Activated CD8-positive, alpha-beta memory T cell treated with anti-CD3 and anti-CD28 coated beads, Interleukin-2, amount 50 U/mL, for 24 hours (primary cell): ENCODE results near the gene DOCK2.

ENCODE experiments used
- DNase-seq: peaks from one replicate; pipeline ENCODE4 v3.0.0-alpha.2; 2020; ENCODE audit errors: extremely low read depth

DOCK2 gene

GRCh38 chr5:169988947-169989346 is 351.9 kb downstream of the DOCK2 start:
- no peak for DNase-seq

- no peak for DNase-seq
Observed at GRCh38 chr5:169989365-169989764, 352.3 kb downstream of the DOCK2 start.

- no peak for DNase-seq
Observed at GRCh38 chr5:169991115-169991869, 354.2 kb downstream of the DOCK2 start.

- no peak for DNase-seq
Observed at GRCh38 chr5:169992789-169993484, 355.9 kb downstream of the DOCK2 start.

- DNase-seq: no peak
Observed at GRCh38 chr5:169993485-169993790, 356.4 kb downstream of the DOCK2 start.

GRCh38 chr5:169997798-169998197 is 360.7 kb downstream of the DOCK2 start:
- no peak for DNase-seq

GRCh38 chr5:169999621-170000020 is 362.5 kb downstream of the DOCK2 start:
- DNase-seq: no peak

- DNase-seq: no peak
Observed at GRCh38 chr5:170000155-170000554, 363.1 kb downstream of the DOCK2 start.

- DNase-seq: no peak
Observed at GRCh38 chr5:170006021-170006420, 368.9 kb downstream of the DOCK2 start.

- no peak for DNase-seq
Observed at GRCh38 chr5:170008376-170008775, 371.3 kb downstream of the DOCK2 start.

GRCh38 chr5:170010595-170010994 is 373.5 kb downstream of the DOCK2 start:
- DNase-seq: no peak

- DNase-seq: no peak
Observed at GRCh38 chr5:170011751-170012150, 374.7 kb downstream of the DOCK2 start.

- no peak for DNase-seq
Observed at GRCh38 chr5:170012622-170013021, 375.5 kb downstream of the DOCK2 start.

- DNase-seq: no peak
Observed at GRCh38 chr5:170020423-170020822, 383.3 kb downstream of the DOCK2 start.

- DNase-seq: no peak
Observed at GRCh38 chr5:170021506-170021905, 384.4 kb downstream of the DOCK2 start.

GRCh38 chr5:170025853-170026252 is 388.8 kb downstream of the DOCK2 start:
- DNase-seq: no peak

GRCh38 chr5:170028124-170028523 is 391.0 kb downstream of the DOCK2 start:
- DNase-seq: no peak

GRCh38 chr5:170034231-170034630 is 397.2 kb downstream of the DOCK2 start:
- no peak for DNase-seq

GRCh38 chr5:170038241-170038640 is 401.2 kb downstream of the DOCK2 start:
- no peak for DNase-seq

GRCh38 chr5:170039830-170040229 is 402.8 kb downstream of the DOCK2 start:
- no peak for DNase-seq

- no peak for DNase-seq
Observed at GRCh38 chr5:170046241-170046640, 409.2 kb downstream of the DOCK2 start.

GRCh38 chr5:170049713-170050112 is 412.6 kb downstream of the DOCK2 start:
- DNase-seq: no peak

GRCh38 chr5:170053896-170054295 is 416.8 kb downstream of the DOCK2 start:
- DNase-seq: no peak

- DNase-seq: no peak
Observed at GRCh38 chr5:170055606-170056005, 418.5 kb downstream of the DOCK2 start.
